K562 (cell line): ENCODE results near the gene MERTK. TPM values are rescaled to one million over a fixed set of nuclear protein-coding genes. Genes with fewer than 3 reads are reported as not detected.

Experiments
- DPF2 ChIP-seq: fragments of 450-650 bp; IDR thresholded peaks from 2 replicates; pipeline ENCODE4 v1.6.1; 2016
- E2F8 ChIP-seq: fragments of 450-650 bp; IDR thresholded peaks from 2 replicates; pipeline ENCODE4 v1.7.1; 2018; ENCODE audit warnings: mild to moderate bottlenecking, low read depth; ENCODE audit not compliant: partially characterized antibody
- EGR1 ChIP-seq: fragments of 450-650 bp; conservative IDR thresholded peaks from 2 replicates; pipeline ENCODE4 v1.6.1; 2017; ENCODE audit warnings: mild to moderate bottlenecking
- GABPB1 ChIP-seq: sonication (generic); formaldehyde crosslinking; IDR thresholded peaks from 2 replicates; pipeline ENCODE4 v1.8.0; 2022; ENCODE audit warnings: mild to moderate bottlenecking, missing genetic modification reagents
- TBP ChIP-seq: optimal IDR thresholded peaks from 2 replicates; pipeline ENCODE3; 2011; ENCODE audit warnings: low read depth, low read length, improper control_type of control experiment
- TEAD1 ChIP-seq, 2 experiments: fragments of 450-650 bp in 1 of 2; sonication (generic) in 1 of 2; formaldehyde crosslinking; IDR thresholded peaks; 2 replicates each; pipeline versions ENCODE4 v1.4.0 to v1.8.0; 2020 to 2022; ENCODE audit warnings: mild to moderate bottlenecking in 2 of 2, missing genetic modification reagents in 1 of 2
- YY1 ChIP-seq, 3 experiments: IDR thresholded peaks; 2 replicates each; pipeline ENCODE4 v1.6.1; 2011; ENCODE audit warnings: low read length in 2 of 3, mild to moderate bottlenecking in 2 of 3, moderate library complexity in 2 of 3, borderline replicate concordance in 1 of 3, control low read depth in 1 of 3, low read depth in 1 of 3; ENCODE audit not compliant: insufficient read depth in 3 of 3, insufficient replicate concordance in 2 of 3, control insufficient read depth in 1 of 3, insufficient read length in 1 of 3; ENCODE audit errors: extremely low read depth in 1 of 3
- ZBTB40 ChIP-seq, 2 experiments: fragments of 450-650 bp in 1 of 2; sonication (generic) in 1 of 2; formaldehyde crosslinking in 1 of 2; IDR thresholded peaks; 2 replicates each; pipeline versions ENCODE4 v1.7.1 to v1.9.0; 2016 to 2022; ENCODE audit warnings: inconsistent platforms in 1 of 2, mild to moderate bottlenecking in 1 of 2, missing genetic modification reagents in 1 of 2
- polyA plus RNA-seq, 8 experiments: library from polyadenylated mRNA; depleted of rRNA in 4 of 8; stranded (reverse) in 5 of 8; unstranded in 3 of 8; fragments of >200 nt; fragmentation: Nextera tagmentation in 2 of 8; fragmentation: Illumina TruSeq in 1 of 8; extraction: Ambion mirVana in 2 of 8; extraction: Trizol in 1 of 8; gene quantifications; 2 replicates each; pipeline versions ENCODE4 v1.2.1 to v1.2.3, GENCODE V29; 2011 to 2014; ENCODE audit warnings: inconsistent platforms in 1 of 8, missing spikeins in 1 of 8
- total RNA-seq, 7 experiments: library from RNA; depleted of rRNA in 6 of 7; stranded (reverse); fragments of >200 nt in 6 of 7; fragmentation: Illumina TruSeq in 2 of 7; extraction: Trizol in 2 of 7; gene quantifications; 2 replicates each; pipeline versions ENCODE4 v1.2.1 to v1.2.3, GENCODE V29; 2011 to 2021; ENCODE audit warnings: low replicate concordance in 1 of 7

The MERTK gene
- total and polyA plus RNA-seq, 9 of the 15 experiments (the other 6 are each of a cell fraction or from before 2014, with no cell fraction given) = 0.23 to 1.6 (median 0.74) TPM

GRCh38 chr2:111897924-111898702, at the start of gene MERTK (continued):
- TF ChIP-seq GABPB1 (CRISPR knock-in tag) = peak; percentile 36; the same call in 1 of the 2 replicates
- peak; percentile 88 for TF ChIP-seq EGR1
- no peak for TF ChIP-seq DPF2
- TF ChIP-seq YY1 (IDR thresholded peaks at IDR 0.05; ENCODE audit: borderline replicate concordance in 1 of 3, control insufficient read depth in 1 of 3, extremely low read depth in 1 of 3, insufficient read depth in 3 of 3, insufficient read length in 1 of 3, insufficient replicate concordance in 2 of 3, low read depth in 1 of 3, low read length in 2 of 3) = peak in 1 of 3 experiments; percentile 37
- peak; percentile 26 to 88; a peak in 1 of 4 replicates for TF ChIP-seq TEAD1 (CRISPR knock-in tag; IDR thresholded peaks at IDR 0.05)
- peak; percentile 23 for TF ChIP-seq TBP
- no peak for TF ChIP-seq E2F8
- peak; percentile 25; the same call in 1 of the 2 replicates for TF ChIP-seq ZBTB40 (IDR thresholded peaks at IDR 0.05)
- no peak for TF ChIP-seq ZBTB40 (CRISPR knock-in tag; IDR thresholded peaks at IDR 0.05)
